ENCODE results near the gene IRAK1.
A peak's percentile ranks its signal among the peaks of the same experiment; 100 is the strongest.

Gene IRAK1

DNA sequence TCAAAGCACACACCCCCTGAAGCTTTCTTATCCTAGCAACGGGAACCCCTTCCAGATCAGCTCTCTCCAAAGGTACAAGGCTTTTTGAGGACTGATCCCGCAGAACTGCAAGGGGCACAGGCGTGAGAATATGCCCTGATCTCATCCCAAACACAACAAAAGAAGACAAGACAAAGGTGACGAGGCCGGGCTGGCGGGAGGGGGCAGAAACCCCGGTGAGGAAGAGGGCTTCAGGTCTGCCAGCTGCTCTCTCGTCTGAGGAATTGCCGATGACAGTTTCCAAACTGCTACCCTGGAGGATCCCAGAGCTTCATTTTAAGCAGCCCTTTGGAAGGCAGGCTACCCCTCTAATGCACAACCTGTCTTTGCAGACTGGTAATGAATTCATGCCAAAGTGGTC, 51.4 kb downstream of the IRAK1 start:
- Histone ChIP-seq H3K4me3 (IDR thresholded peaks at IDR 0.05; ENCODE audit: insufficient read depth, low read depth, low read length) (no peak overlapping the region), H4K20me1 (ENCODE audit: insufficient read depth) (no peaks in the 10 kb centered on the region), H3K27me3 (ENCODE audit: insufficient read depth, low read depth) (no peaks in the 10 kb centered on the region), H3K4me1 (ENCODE audit: low read depth, poor library complexity, severe bottlenecking) (peaks cover 20% of the 10 kb centered on the region), H3K79me2 (ENCODE audit: insufficient read depth, low read depth) (peaks cover 61% of the 10 kb centered on the region), H2AFZ (ENCODE audit: low read depth) (no peak overlapping the region), H3K27ac (peak overlapping the region; percentile 100), H3K9ac (peak overlapping the region; percentile 100; the same call in 1 of the 2 replicates), H3K4me2 (peak overlapping the region; percentile 96), H3K36me3 (ENCODE audit: insufficient read depth) (no peaks in the 10 kb centered on the region)
- TF ChIP-seq, protein P1, sequence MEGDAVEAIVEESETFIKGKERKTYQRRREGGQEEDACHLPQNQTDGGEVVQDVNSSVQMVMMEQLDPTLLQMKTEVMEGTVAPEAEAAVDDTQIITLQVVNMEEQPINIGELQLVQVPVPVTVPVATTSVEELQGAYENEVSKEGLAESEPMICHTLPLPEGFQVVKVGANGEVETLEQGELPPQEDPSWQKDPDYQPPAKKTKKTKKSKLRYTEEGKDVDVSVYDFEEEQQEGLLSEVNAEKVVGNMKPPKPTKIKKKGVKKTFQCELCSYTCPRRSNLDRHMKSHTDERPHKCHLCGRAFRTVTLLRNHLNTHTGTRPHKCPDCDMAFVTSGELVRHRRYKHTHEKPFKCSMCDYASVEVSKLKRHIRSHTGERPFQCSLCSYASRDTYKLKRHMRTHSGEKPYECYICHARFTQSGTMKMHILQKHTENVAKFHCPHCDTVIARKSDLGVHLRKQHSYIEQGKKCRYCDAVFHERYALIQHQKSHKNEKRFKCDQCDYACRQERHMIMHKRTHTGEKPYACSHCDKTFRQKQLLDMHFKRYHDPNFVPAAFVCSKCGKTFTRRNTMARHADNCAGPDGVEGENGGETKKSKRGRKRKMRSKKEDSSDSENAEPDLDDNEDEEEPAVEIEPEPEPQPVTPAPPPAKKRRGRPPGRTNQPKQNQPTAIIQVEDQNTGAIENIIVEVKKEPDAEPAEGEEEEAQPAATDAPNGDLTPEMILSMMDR (conservative IDR thresholded peaks at IDR 0.05; ENCODE audit: low read depth, low read length) = no peak

DNA sequence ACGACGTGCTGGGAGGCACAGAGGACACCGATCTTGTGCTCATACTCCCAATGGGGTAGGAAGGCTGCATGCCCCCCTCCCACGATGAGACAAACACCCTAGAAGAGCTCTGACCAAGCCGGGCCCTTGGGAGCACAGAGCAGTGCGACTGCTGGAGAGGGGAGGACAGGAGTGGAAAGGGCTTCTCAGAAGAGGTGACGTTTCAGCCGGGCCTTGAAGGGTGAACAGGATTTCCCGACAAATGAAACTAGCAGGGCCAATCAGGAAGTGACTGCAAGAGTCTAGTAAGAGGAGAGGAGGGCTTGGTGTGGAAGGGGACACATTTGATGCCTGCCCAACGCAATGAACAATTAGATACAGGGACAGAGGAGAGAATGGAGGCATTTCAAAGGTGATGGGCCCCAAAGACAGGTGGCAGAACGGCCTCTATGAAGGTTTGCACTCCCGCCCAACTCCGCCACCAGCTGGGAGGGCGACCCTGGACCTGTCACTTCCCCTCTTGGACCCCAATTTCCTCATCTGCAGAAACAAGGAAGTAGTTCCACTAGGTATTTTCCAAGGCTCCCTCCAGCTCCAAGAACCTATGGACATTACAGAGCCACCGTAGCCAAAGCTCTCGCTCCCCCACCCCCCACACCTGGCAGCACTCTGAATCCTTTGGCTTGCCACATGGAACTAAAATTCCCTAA, 52.0 kb downstream of the IRAK1 start:
- Histone ChIP-seq H3K79me2 (ENCODE audit: insufficient read depth, low read depth) (peaks cover 67% of the 10 kb centered on the region), H4K20me1 (ENCODE audit: insufficient read depth) (no peaks in the 10 kb centered on the region), H3K36me3 (ENCODE audit: insufficient read depth) (no peaks in the 10 kb centered on the region)

DNA sequence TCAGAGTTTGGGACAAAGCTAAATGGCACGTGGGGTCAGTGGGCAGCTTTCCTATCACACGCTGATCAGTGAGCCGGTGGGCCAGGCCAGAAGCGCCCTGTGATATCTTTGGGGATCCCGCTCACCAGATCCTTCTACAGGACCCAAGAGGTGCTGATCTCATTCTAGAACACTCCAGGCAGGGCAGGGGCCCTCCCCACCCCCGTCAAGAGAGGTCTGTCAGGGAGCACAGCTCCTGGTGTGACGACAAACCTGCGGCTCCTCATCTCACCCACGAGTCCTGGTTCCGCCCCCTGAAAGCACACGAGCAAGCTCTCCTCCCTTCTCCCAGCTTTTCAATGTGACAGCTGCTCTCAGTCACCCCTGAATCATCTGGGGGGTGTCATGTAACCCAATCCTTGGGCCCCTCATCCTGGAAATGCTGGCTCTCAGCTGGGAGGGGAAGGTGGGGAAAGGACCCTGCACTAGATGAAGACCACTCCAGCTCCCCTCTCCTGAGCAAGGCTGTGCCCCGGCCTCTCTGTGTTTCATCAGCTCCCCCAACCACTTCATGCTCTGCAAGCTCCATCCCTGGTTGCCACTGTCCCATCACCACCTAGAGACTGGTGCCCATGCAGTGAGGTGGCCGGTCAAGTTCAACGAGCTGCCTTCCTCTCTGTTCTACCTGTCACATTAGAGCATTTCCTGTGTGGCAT, 52.7 kb downstream of the IRAK1 start:
- Histone ChIP-seq H3K4me3 (IDR thresholded peaks at IDR 0.05; ENCODE audit: insufficient read depth, low read depth, low read length) (no peak overlapping the region), H3K27ac (peak overlapping the region; percentile 100; the same call in 1 of the 2 replicates), H3K4me2 (peak overlapping the region; percentile 96; the same call in 1 of the 2 replicates), H4K20me1 (ENCODE audit: insufficient read depth) (no peaks in the 10 kb centered on the region), H2AFZ (ENCODE audit: low read depth) (no peak overlapping the region), H3K4me1 (ENCODE audit: low read depth, poor library complexity, severe bottlenecking) (peaks cover 18% of the 10 kb centered on the region), H3K36me3 (ENCODE audit: insufficient read depth) (no peaks in the 10 kb centered on the region; the same call in 1 of the 2 replicates), H3K9ac (no peak overlapping the region), H3K27me3 (ENCODE audit: insufficient read depth, low read depth) (no peaks in the 10 kb centered on the region), H3K79me2 (ENCODE audit: insufficient read depth, low read depth) (peaks cover 73% of the 10 kb centered on the region)
- TF ChIP-seq, protein P1 (conservative IDR thresholded peaks at IDR 0.05; ENCODE audit: low read depth, low read length) = no peak

More for the DNA sequence above, 52.0 kb downstream of the IRAK1 start:
- TF ChIP-seq, protein P1 (conservative IDR thresholded peaks at IDR 0.05; ENCODE audit: low read depth, low read length) = no peak
- peak overlapping the region; percentile 100; the same call in 1 of the 2 replicates for H3K9ac ChIP-seq
- peak overlapping the region; percentile 96 for H3K4me2 ChIP-seq
- H3K4me3 ChIP-seq (IDR thresholded peaks at IDR 0.05; ENCODE audit: insufficient read depth, low read depth, low read length) = no peak overlapping the region
- peaks cover 18% of the 10 kb centered on the region for H3K4me1 ChIP-seq (ENCODE audit: low read depth, poor library complexity, severe bottlenecking)
- H2AFZ ChIP-seq (ENCODE audit: low read depth) = no peak overlapping the region
- no peaks in the 10 kb centered on the region for H3K27me3 ChIP-seq (ENCODE audit: insufficient read depth, low read depth)
- H3K27ac ChIP-seq = peak overlapping the region; percentile 100; the same call in 1 of the 2 replicates

DNA sequence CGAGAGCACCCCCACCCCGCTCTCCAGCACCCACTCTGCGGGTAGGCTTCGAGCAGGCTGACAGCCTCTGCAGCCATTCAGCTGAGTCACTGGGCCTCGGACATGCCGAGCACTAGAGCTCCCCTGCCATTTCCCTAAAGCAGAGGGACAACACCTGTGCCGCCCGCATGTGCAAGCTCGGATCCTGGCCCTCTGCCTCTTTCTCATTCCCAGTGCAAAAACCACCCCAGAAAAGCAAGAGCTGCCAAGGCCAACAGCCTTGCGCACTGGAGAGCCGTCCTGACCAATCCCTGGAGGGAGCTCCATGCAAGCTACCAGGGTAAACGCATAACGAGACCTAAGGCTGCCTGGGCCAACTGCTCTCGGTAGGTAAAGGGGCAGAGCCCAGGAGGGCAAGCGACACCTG, 53.4 kb downstream of the IRAK1 start:
- no peak overlapping the region for H3K4me2 ChIP-seq
- H3K9ac ChIP-seq = no peak overlapping the region
- peaks cover 3% of the 10 kb centered on the region; the same call in 1 of the 2 replicates for H3K36me3 ChIP-seq (ENCODE audit: insufficient read depth)

More for the DNA sequence above, 53.4 kb downstream of the IRAK1 start:
- H3K27ac ChIP-seq = no peak overlapping the region
- no peaks in the 10 kb centered on the region for H4K20me1 ChIP-seq (ENCODE audit: insufficient read depth)
- H3K4me3 ChIP-seq (IDR thresholded peaks at IDR 0.05; ENCODE audit: insufficient read depth, low read depth, low read length) = no peak overlapping the region
- TF ChIP-seq, protein P1 (conservative IDR thresholded peaks at IDR 0.05; ENCODE audit: low read depth, low read length) = no peak
- H3K27me3 ChIP-seq (ENCODE audit: insufficient read depth, low read depth) = no peaks in the 10 kb centered on the region
- no peak overlapping the region for H2AFZ ChIP-seq (ENCODE audit: low read depth)
- H3K79me2 ChIP-seq (ENCODE audit: insufficient read depth, low read depth) = peaks cover 73% of the 10 kb centered on the region
- peaks cover 18% of the 10 kb centered on the region for H3K4me1 ChIP-seq (ENCODE audit: low read depth, poor library complexity, severe bottlenecking)
